ENCODE data around the gene PTGES2.
"Not testable (repeated sequence)": the region's sequence is repeated elsewhere in the genome, so short reads cannot be mapped to it uniquely, and the experiment has no call there.

PTGES2 gene

GRCh38 chr9:128084746-128085145 lies 42.8 kb downstream of the PTGES2 start:
- no peak for DNase-seq

GRCh38 chr9:128082151-128082550 lies 45.4 kb downstream of the PTGES2 start:
- no peak for DNase-seq

DNA sequence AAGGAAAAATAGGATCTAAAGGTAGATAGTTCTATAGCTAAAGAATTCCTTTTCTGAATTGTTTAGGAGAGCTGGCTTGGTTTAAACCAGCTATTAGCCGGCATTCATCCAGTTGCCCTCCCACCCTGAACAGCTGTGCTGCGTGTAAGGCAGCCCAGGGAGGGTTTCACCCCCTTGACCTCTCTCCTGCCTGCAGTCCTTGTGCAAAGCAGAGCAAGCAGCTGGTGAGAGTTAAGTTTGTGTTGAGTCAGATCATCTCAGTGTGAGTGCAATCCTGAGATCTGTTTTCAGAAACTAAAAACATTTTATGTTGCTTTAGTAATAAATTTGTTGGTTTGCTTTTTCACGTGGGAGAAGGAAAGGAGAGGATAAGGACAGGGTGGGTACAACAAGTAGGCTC lies 46.5 kb downstream of the PTGES2 start:
- DNase-seq = no peak

GRCh38 chr9:128080206-128080605 lies 47.3 kb downstream of the PTGES2 start:
- no peak for DNase-seq

DNA sequence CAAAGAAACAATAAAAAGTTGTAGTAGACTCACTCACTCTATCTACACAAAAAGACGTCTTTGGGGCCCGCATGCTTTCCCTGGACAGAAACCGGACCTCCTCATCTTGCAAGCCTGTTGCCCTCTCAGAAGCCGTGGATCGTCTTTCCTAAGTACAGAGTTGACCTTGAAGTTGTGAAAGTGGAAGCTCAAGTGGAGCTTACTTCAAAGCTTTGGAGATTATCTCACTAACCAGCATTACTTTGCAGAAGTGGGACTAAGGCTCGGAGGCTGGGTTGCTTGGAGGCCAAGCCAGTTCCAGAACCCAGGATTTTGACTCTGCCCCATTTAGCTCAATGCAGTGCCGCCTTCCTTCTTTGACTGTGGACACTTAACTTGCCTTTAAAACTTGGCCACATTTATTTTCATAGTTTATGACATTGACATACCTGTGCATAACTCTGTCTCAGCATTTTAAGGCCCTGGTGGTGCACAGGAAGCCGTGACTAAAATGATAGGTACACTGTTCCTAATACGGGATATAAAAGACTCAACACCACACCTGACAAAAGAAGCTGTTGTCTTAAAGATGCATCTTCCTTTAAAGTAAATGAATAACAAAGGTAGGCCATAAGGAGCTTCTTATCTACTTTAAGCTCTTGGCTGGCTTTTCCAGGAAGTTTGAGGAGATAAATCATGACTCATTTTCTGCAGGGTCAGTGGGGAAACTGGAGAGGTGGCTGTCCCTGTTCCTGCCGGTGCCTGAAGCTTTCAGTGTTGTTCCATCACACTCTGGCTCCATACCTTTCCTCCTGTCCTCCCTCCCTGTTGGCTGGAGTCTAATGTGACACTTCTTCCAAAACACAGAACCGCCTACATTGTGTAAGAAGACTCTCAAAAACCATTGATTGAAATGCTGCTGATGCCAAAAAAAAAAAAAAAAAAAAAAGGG lies 48.8 kb downstream of the PTGES2 start:
- DNase-seq = no peak

DNA sequence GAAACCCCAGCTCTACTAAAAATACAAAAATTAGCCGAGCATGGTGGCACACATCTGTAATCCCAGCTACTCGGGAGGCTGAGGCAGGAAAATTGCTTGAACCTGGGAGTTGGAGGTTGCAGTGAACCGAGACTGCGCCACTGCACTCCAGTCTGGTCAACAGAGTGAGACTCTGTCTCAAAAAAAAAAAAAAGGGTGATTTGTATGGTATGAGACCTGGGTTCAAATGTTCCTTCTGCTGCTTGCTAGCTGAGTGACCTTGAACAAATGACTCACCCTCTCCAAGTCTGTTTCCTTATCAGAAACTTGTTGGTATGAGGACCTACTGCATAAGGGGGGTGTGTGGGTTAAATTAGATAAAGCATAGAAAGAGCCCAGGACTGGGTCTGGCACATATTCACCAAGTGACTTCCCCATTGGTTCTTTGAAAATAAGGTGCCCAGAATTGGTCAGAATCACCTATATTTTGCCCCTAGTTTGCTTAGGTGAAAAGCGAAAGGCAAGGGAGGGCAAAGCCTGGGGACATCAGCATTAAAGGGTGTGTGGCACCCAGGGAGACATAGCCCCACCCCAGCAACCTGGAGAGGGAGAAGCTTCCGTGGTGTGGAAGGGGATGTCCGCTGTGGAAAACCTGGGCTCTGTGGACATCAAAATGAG lies 49.6 kb downstream of the PTGES2 start:
- no peak for DNase-seq

GRCh38 chr9:128073253-128073886 lies 54.2 kb downstream of the PTGES2 start:
- no peak for DNase-seq

GRCh38 chr9:128072144-128073021 lies 55.1 kb downstream of the PTGES2 start:
- peak; percentile 68 for DNase-seq

DNA sequence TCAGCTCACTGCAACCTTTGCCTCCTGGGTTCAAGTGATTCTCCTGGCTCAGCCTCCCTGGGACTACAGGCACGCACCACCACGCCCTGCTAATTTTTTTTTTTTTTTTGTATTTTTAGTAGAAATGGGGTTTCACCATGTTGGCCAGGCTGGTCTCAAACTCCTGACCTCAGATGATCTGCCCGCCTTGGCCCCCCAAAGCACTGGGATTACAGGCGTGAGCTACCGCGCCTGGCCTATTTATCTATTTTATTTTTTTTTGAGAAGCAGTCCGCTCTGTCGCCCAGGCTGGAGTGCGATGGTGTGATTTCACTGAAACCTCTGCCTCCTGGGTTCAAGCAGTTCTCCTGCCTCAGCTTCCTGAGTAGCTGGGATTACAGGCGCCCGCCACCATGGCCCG lies 56.1 kb downstream of the PTGES2 start:
- DNase-seq = not testable (repeated sequence)

DNA sequence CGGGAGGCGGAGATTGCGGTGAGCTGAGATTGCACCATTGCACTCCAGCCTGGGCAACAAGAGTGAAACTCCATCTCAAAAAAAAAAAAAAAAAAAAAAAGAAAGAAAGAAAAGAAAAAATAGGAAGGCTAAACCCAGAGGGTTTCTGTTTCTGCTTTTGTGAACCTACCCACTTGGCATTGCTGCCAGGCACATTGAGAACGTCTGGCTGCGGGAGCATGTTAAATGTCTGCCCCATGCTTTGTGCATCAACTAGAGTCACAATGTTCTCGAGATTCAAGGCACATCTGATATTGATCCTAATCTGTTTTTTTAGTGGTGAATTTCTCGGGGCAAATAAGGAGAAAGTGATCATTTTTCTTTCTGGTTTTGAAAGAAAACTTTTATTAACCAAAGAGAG lies 56.7 kb downstream of the PTGES2 start:
- DNase-seq = no peak
